Loucy (cell line): ENCODE measurements around the gene ATP5PD.

Source experiments
- CTCF ChIP-seq: fragments of 200-600 bp; sonication (generic); conservative IDR thresholded peaks from 2 replicates; pipeline ENCODE4 v1.5.1; 2014; ENCODE audit warnings: mild to moderate bottlenecking, antibody characterized with exemption, low read length
- EZH2phosphoT487 ChIP-seq: fragments of 200-600 bp; IDR thresholded peaks from 2 replicates; pipeline ENCODE4 v1.6.1; 2018; ENCODE audit warnings: antibody characterized with exemption, mild to moderate bottlenecking, moderate library complexity, borderline replicate concordance

GRCh38 chr17:75073618-75074047 lies 26.9 kb upstream of the ATP5PD start:
- no peak for TF ChIP-seq CTCF
- no peak for TF ChIP-seq EZH2phosphoT487
